HG02840 (cell line): ENCODE measurements around the gene TRUB1.
"Not testable (repeated sequence)": the region's sequence is repeated elsewhere in the genome, so short reads cannot be mapped to it uniquely, and the experiment has no call there.

Experiments used
- ATAC-seq: cut with Tn5 transposase; IDR thresholded peaks from one replicate; pipeline ENCODE4 v1.9.1; 2021; ENCODE audit warnings: mild to moderate bottlenecking, moderate library complexity, moderate number of reproducible peaks; ENCODE audit not compliant: unreplicated experiment, low FRiP score

The TRUB1 gene

GRCh38 chr10:114923551-114923950 lies 14.4 kb upstream of the TRUB1 start:
- ATAC-seq = no peak

DNA sequence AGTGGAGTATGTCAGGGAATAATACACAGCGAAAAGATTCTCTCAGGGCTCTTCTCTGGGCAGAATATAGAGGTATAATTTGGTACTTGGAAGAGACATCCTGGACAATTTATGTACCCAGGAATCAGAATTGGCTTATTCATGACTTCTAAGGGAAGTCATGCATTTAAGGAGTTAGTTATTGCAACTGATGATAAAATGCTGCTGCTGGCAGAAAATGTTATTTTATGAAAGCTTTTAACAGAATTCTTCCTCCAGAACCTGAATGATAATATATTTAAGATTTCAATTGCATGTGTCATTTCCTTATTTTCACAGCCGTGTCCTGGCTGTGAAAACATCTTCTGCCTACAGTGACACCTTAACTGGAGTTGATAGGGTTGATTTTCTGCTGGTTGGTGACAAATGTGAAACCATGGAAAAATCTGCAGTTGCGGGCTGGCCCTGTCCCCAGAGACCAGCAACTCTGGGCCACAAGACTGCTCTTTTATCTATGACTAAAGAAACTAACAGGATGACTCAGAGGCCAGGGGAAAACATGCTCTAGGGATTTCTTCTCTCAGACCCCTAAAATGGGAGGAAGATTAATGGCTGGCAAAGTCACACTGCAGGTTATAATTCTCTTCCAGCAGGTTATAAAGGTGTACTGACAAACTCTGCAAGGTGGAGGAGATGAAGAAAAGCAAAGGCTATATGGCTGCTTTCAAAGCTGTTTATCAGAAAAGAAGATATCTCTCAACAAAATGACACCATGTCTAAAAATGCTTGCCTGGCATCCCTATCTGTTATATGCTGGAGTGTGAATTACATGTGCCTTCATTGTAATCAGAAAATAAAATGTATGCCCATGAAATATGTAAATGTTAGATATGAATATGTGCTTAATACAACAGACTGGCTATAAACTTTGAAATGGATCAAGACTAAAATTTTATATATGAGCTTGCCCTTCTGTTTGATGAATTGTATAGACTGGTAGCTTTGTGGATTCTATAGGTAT lies 12.1 kb upstream of the TRUB1 start:
- peak; percentile 84 for ATAC-seq

DNA sequence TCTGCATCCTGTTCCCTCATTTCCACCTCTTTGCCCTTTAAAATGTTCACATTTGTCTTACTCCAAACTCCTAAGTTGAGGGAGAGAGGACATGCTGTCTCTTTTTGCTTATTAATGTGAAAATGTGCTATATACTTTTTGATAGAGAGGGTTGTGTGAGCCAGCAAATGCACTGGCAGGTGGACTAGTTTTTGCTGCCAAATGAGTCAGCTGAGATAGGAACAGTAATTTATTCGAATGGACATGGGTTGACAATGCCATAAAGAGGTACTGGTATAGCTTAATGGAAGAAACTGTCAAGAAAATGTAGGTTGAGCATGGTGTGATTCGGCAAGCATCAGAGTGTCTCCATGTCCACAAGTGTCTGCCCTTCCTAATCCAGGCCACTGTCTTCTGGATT lies 9.2 kb upstream of the TRUB1 start:
- no peak for ATAC-seq

- no peak for ATAC-seq
Measured at GRCh38 chr10:114930320-114930719, 7.7 kb upstream of the TRUB1 start.

DNA sequence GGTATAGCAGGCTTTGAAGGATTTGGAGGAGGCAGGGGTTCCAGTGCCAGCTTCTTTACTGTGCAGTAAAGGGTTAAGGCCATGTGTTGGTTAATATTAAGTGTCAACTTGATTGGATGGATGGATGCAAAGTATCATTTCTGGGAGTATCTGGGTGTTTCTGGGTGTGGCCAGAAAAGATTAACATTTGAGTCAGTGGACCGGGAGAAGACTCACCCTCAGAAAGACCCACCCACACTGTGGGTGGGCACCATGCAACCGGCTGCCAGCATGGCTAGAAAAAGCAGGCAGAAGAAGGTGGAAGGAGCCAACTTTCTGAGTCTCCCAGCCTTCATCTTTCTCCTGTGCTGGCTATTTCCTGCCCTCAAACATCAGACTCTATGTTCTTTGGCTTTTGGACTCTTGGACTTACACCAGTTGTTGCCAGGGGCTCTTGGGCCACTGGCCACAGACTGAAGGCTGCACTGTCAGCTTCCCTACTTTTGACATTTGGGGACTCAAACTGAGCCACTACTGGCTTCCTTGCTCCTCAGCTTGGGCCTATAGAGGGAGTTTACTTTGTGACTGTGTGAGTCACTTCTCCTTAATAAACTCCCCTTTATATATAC lies 6.8 kb upstream of the TRUB1 start:
- no peak for ATAC-seq

DNA sequence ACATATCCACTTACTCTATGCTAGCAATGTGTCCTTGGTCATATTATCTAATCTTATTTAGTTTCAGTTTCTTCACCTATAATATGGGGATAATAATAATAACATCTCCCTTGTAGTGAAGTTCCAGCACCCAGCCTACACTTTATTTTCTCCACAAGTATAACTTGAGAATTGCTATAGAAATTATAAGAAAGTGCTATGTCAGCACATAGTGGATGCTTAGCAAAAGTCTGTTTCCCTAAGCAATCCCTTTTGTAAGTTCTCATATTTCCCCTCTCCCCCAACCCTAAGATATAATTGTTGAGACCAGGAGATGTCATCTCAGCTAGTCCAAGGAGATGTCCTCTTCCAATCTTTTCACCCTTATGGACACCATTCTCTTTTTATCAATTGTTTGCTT lies 5.8 kb upstream of the TRUB1 start:
- ATAC-seq = no peak

DNA sequence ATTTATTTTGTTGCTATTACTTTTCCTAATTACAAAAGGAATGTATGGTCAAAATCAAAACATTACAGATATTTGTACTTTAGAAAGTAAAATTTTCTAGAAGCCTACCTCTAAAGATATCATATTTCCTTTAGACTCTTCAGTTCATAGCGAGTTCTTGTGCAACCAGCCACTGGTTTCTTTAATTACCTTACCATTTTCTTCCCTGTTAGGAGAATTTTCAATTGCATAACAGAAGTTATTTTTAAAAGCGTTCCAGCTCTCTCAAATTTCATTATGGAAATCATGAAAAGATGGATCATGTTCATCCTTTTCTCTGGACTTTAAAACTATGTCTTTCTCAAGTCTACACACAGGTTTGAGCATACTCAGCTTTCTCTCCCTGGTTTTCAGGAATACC lies 5.0 kb upstream of the TRUB1 start:
- ATAC-seq = no peak

GRCh38 chr10:114933588-114933987 lies 4.4 kb upstream of the TRUB1 start:
- ATAC-seq = no peak

DNA sequence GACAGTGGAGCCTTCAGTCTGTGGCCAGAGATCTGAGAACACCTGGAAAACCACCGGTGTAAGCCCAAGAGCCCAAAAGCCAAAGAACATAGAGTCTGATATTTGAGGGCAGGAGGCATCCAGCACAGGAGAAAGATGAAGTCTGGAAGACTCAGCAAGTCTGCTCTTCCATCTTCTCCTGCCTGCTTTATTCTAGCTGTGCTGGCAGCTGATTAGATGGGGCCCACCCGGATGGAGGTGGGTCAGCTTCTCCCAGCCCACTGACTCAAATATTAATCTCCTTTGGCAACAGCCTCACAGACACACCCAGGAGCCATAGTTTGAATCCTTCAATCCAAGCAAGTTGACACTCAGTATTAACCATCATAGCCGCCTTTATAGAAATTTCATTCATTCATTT lies 4.0 kb upstream of the TRUB1 start:
- ATAC-seq = not testable (repeated sequence)

DNA sequence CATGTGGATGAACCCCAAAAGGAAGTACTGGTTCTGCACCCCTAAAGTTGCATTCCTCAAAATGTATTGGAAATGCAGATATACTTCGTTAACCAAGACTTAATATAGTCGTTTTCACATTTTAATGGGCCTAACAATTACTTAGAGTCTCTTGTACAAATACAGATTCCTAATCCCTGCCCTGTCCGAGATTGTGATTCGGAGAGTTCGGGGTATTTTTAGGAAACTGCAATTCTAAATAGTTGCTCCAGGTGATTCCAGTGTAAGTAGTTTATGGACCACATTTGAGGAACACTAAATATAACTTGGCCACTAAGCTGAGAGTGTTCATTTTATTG lies 830 bp downstream of the TRUB1 start:
- no peak for ATAC-seq

DNA sequence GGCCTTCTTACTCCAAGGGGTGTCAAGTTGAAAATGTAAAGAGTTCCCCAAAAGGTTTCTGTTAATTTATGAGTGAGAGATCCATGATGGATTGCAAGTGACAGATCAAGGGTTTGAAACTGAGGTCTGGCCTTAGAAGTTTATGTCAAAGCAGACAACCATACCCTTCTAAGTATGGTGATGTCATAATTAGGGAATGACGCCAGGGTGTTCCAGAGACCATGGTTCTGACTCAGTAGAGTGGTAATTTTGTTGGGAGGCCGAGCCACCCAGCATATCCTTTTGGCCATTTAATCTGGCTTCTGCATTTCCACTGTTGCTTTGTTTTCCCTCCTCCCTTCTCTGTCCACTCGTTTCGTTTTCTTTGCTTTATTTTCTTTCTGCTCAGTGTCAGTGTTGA lies 2.7 kb downstream of the TRUB1 start:
- ATAC-seq = no peak

- ATAC-seq = no peak
Measured at GRCh38 chr10:114943000-114943399, 5.0 kb downstream of the TRUB1 start.

DNA sequence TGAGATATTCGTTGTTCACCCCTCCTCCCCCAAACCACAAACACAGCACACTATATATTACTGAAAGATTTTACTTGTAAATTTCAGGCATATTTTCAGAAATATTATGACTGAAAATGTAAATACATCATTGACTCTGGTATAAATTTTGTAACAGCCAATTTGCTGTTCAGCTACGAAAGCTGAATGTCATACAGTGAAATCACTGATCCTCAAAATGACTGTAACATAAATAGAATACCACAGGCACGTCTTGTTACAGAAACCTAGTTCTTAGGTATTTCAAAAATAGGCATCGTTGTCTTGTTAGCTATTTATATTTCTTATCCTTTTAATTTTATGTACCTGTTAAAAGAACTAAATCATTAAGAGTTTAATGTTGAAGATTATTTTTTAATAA lies 15.1 kb downstream of the TRUB1 start:
- ATAC-seq = no peak

- ATAC-seq = no peak
Measured at GRCh38 chr10:114955984-114956383, 18.0 kb downstream of the TRUB1 start.

- ATAC-seq = no peak
Measured at GRCh38 chr10:114956466-114956865, 18.5 kb downstream of the TRUB1 start.

DNA sequence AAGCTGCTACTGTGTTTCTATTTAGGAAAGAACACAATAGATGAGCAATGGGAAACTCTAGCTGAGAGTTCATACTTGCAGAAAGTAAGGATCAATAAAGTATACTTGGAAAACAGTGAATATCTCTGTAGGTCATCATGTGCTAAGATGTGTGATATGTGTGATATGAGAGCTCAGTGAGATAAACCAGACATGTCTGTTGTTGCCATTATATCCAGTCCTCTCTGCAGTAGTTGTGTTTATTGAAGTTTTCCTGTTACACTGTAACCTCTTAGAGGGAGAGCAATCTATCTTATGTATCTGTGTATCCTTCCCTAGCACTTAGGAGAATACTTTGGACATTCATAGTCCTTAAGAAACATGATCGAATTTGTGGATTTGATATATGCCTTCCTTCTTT lies 19.1 kb downstream of the TRUB1 start:
- no peak for ATAC-seq

GRCh38 chr10:114957673-114958072 lies 19.7 kb downstream of the TRUB1 start:
- no peak for ATAC-seq

DNA sequence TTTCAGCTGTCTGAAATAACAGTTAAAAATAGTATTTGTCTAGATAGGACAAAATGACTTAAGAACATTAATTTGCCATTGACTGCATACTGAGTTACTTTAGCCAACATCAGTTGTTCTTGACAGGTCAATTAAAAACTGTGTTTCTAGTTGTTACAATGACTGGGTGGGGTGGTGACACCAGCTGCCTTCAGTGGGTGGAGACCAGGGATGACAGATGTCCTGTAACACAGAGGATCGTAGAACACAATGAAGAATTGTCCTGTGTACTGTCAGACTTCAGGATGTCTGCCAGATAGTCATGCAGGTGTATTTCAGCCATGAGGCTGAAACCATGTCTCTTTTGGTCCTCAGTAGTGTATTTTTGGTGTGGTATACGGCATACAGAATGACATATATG lies 24.4 kb downstream of the TRUB1 start:
- no peak for ATAC-seq

GRCh38 chr10:114963908-114964307 lies 25.9 kb downstream of the TRUB1 start:
- ATAC-seq = no peak

DNA sequence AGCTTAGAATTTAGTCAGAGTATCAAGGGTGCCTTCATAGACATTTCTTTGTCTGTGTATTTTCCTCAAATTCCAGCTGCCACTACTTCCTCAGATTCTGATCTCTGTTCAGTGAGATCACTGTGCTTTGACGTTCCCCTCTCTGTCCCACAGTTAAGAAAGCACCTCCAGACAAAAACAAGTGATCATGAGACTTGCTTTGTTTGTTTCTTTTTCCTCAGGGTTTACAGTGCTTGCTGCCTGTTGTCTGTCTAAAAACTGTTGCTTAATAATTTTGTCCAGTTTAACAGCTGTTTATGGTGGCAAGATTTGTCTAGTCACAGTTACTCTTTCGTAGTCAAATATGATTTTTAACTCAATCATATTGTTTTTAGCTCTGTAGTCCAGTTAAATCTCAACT lies 29.1 kb downstream of the TRUB1 start:
- no peak for ATAC-seq

GRCh38 chr10:114970515-114970914 lies 32.5 kb downstream of the TRUB1 start:
- no peak for ATAC-seq

DNA sequence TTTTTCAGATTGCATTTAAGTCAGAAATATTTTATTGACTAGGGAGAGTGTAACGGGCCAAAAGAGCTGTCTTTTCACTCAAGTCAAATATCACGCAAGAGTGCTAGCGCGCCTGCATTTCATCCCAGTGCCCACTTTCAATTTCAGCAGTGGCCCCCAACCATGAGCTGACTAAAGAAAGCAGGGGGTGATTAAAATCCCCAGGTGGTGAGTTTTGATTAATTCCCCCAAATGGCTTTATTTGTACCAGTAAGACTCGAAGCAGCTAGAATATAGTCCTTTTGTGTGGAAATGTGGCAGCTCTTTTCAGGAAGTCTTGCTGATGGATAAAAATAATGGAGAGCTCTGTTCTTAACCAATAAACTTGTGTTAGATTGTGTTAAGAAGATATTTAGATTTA lies 35.3 kb downstream of the TRUB1 start:
- no peak for ATAC-seq
